ENCODE results near the gene FMNL2. TPM values are rescaled to one million over a fixed set of nuclear protein-coding genes. Genes with fewer than 3 reads are reported as not detected.

FMNL2 gene
- total RNA-seq, 1 experiment from 2014 or later: 38.2 TPM

GRCh38 chr2:152585830-152586484 is 251.0 kb downstream of the FMNL2 start:
- no peaks in the 10 kb centered on the region for H3K27me3 ChIP-seq (replicated peaks; ENCODE audit: control insufficient read depth, insufficient read depth, low read length)
- no peak for DNase-seq
- intact Hi-C loops (cut with micrococcal nuclease; ENCODE audit: unreplicated experiment): no loop called here
- ChIA-PET CTCF (no interaction called here), POLR2A (no interaction called here)
- H3K9me3 Mint-ChIP-seq (ENCODE audit: unreplicated experiment): no peaks in the 10 kb centered on the region
- TF ChIP-seq, protein P1, sequence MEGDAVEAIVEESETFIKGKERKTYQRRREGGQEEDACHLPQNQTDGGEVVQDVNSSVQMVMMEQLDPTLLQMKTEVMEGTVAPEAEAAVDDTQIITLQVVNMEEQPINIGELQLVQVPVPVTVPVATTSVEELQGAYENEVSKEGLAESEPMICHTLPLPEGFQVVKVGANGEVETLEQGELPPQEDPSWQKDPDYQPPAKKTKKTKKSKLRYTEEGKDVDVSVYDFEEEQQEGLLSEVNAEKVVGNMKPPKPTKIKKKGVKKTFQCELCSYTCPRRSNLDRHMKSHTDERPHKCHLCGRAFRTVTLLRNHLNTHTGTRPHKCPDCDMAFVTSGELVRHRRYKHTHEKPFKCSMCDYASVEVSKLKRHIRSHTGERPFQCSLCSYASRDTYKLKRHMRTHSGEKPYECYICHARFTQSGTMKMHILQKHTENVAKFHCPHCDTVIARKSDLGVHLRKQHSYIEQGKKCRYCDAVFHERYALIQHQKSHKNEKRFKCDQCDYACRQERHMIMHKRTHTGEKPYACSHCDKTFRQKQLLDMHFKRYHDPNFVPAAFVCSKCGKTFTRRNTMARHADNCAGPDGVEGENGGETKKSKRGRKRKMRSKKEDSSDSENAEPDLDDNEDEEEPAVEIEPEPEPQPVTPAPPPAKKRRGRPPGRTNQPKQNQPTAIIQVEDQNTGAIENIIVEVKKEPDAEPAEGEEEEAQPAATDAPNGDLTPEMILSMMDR (IDR thresholded peaks at IDR 0.05; ENCODE audit: insufficient read depth in 1 of 2, low read depth in 1 of 2, low read length in 1 of 2, severe bottlenecking in 1 of 2, unreplicated experiment in 1 of 2): no peak
- H3K4me3 ChIP-seq (ENCODE audit: low read depth, low read length): no peak overlapping the region
- H3K36me3 Mint-ChIP-seq (ENCODE audit: insufficient read depth, unreplicated experiment): peaks cover 19% of the 10 kb centered on the region
- no peaks in the 10 kb centered on the region for H3K27me3 Mint-ChIP-seq (ENCODE audit: insufficient read depth, unreplicated experiment)
- no peak overlapping the region for H3K4me3 Mint-ChIP-seq (ENCODE audit: unreplicated experiment)
- H3K4me1 ChIP-seq: no peaks in the 10 kb centered on the region
- no peaks in the 10 kb centered on the region for H3K36me3 ChIP-seq (ENCODE audit: control insufficient read depth, insufficient read depth, low read length)
- H3K27ac Mint-ChIP-seq (ENCODE audit: unreplicated experiment): no peak overlapping the region
- no peaks in the 10 kb centered on the region for H3K4me1 Mint-ChIP-seq (ENCODE audit: low read depth, unreplicated experiment)
- H3K9me3 ChIP-seq: no peaks in the 10 kb centered on the region
- BruUV-seq (replicated peaks): no TSS peak

- H3K36me3 Mint-ChIP-seq (ENCODE audit: insufficient read depth, unreplicated experiment): peaks cover 19% of the 10 kb centered on the region
- H3K4me1 Mint-ChIP-seq (ENCODE audit: low read depth, unreplicated experiment): no peaks in the 10 kb centered on the region
- no peaks in the 10 kb centered on the region for H3K36me3 ChIP-seq (ENCODE audit: control insufficient read depth, insufficient read depth, low read length)
- intact Hi-C loops (cut with micrococcal nuclease; ENCODE audit: unreplicated experiment): no loop called here
- H3K27ac Mint-ChIP-seq (ENCODE audit: unreplicated experiment): no peak overlapping the region
- H3K9me3 ChIP-seq: no peaks in the 10 kb centered on the region
- no peaks in the 10 kb centered on the region for H3K27me3 Mint-ChIP-seq (ENCODE audit: insufficient read depth, unreplicated experiment)
- POLR2A ChIA-PET: no interaction called here
- TF ChIP-seq, protein P1 (IDR thresholded peaks at IDR 0.05; ENCODE audit: insufficient read depth in 1 of 2, low read depth in 1 of 2, low read length in 1 of 2, severe bottlenecking in 1 of 2, unreplicated experiment in 1 of 2): no peak
- no peak for DNase-seq
- BruUV-seq (replicated peaks): no TSS peak
- no peaks in the 10 kb centered on the region for H3K27me3 ChIP-seq (replicated peaks; ENCODE audit: control insufficient read depth, insufficient read depth, low read length)
- no peak overlapping the region for H3K4me3 ChIP-seq (ENCODE audit: low read depth, low read length)
- CTCF ChIA-PET: interaction anchor here (0.5 kb wide), 1 partner anchor 155 kb away, joined by 3 read pairs; no protein-coding TSS in a partner anchor
- H3K4me3 Mint-ChIP-seq (ENCODE audit: unreplicated experiment): no peak overlapping the region
- H3K9me3 Mint-ChIP-seq (ENCODE audit: unreplicated experiment): no peaks in the 10 kb centered on the region
- no peaks in the 10 kb centered on the region for H3K4me1 ChIP-seq
These were observed 252.4 kb downstream of the FMNL2 start for GRCh38 chr2:152587187-152587947.

- no peaks in the 10 kb centered on the region for H3K36me3 ChIP-seq (ENCODE audit: control insufficient read depth, insufficient read depth, low read length)
- Mint-ChIP-seq H3K4me3 (ENCODE audit: unreplicated experiment) (no peak overlapping the region), H3K9me3 (ENCODE audit: unreplicated experiment) (no peaks in the 10 kb centered on the region), H3K27ac (ENCODE audit: unreplicated experiment) (no peak overlapping the region), H3K27me3 (ENCODE audit: insufficient read depth, unreplicated experiment) (no peaks in the 10 kb centered on the region), H3K4me1 (ENCODE audit: low read depth, unreplicated experiment) (no peaks in the 10 kb centered on the region), H3K36me3 (ENCODE audit: insufficient read depth, unreplicated experiment) (peaks cover 13% of the 10 kb centered on the region)
- no TSS peak for BruUV-seq (replicated peaks)
- H3K9me3 ChIP-seq: no peaks in the 10 kb centered on the region
- ChIA-PET POLR2A (no interaction called here), CTCF (interaction anchor here (0.6 kb wide), 1 partner anchor 99 kb away, joined by 4 read pairs; no protein-coding TSS in a partner anchor)
- intact Hi-C loops (cut with micrococcal nuclease; ENCODE audit: unreplicated experiment): no loop called here
- DNase-seq: no peak
- TF ChIP-seq, protein P1 (IDR thresholded peaks at IDR 0.05; ENCODE audit: insufficient read depth in 1 of 2, low read depth in 1 of 2, low read length in 1 of 2, severe bottlenecking in 1 of 2, unreplicated experiment in 1 of 2): no peak
- H3K4me1 ChIP-seq: no peaks in the 10 kb centered on the region
- no peak overlapping the region for H3K4me3 ChIP-seq (ENCODE audit: low read depth, low read length)
- no peaks in the 10 kb centered on the region for H3K27me3 ChIP-seq (replicated peaks; ENCODE audit: control insufficient read depth, insufficient read depth, low read length)
These were observed 254.0 kb downstream of the FMNL2 start for GRCh38 chr2:152588998-152589397.
